MCF 10A (cell line): ENCODE measurements around the gene PRR15L. TPM values are rescaled to one million over a fixed set of nuclear protein-coding genes. Genes with fewer than 3 reads are reported as not detected.

ENCODE experiments used
- BruUV-seq: library from RNA; stranded (reverse); fragments of 400-500 nt; replicated peaks from 2 replicates; lab custom pipeline; 2021; lab: Mats Ljungman, UMichigan
- CTCF ChIA-PET: fragments of 300-600 bp; sonication (Branson Sonifier 250); formaldehyde crosslinking; extraction: SDS; loops from one replicate; lab custom pipeline; 2021; ENCODE audit warnings: antibody characterized with exemption, inconsistent platforms; lab: Yijun Ruan, JAX
- POLR2A ChIA-PET: fragments of 300-600, 350-650 bp; sonication (Branson Sonifier 250); formaldehyde crosslinking; extraction: SDS; loops from one replicate; lab custom pipeline; 2020; ENCODE audit warnings: antibody characterized with exemption, inconsistent platforms; lab: Yijun Ruan, JAX
- DNase-seq: peaks from one replicate; pipeline ENCODE4 v3.0.0-alpha.2; 2018; ENCODE audit not compliant: unreplicated experiment
- H3K27ac Mint-ChIP-seq: one replicate; pipeline ENCODE4 v1.8.0; 2022; ENCODE audit warnings: mild to moderate bottlenecking, low read depth, mixed read lengths; ENCODE audit not compliant: unreplicated experiment
- H3K27me3 Mint-ChIP-seq: one replicate; pipeline ENCODE4 v1.8.0; 2022; ENCODE audit warnings: mixed read lengths; ENCODE audit not compliant: insufficient read depth, unreplicated experiment
- H3K36me3 Mint-ChIP-seq: one replicate; pipeline ENCODE4 v1.8.0; 2022; ENCODE audit warnings: mild to moderate bottlenecking, moderate library complexity, mixed read lengths; ENCODE audit not compliant: insufficient read depth, unreplicated experiment
- H3K4me1 Mint-ChIP-seq: one replicate; pipeline ENCODE4 v1.8.0; 2022; ENCODE audit warnings: mixed read lengths; ENCODE audit not compliant: insufficient read depth, unreplicated experiment
- H3K4me3 Mint-ChIP-seq: one replicate; pipeline ENCODE4 v1.8.0; 2022; ENCODE audit warnings: mild to moderate bottlenecking, moderate library complexity, mixed read lengths; ENCODE audit not compliant: unreplicated experiment
- H3K9me3 Mint-ChIP-seq: one replicate; pipeline ENCODE4 v1.8.0; 2022; ENCODE audit warnings: mixed read lengths; ENCODE audit not compliant: unreplicated experiment
- CTCF ChIP-seq: fragments of 200-600 bp; IDR thresholded peaks from one replicate; pipeline ENCODE4 v1.8.0; 2022; ENCODE audit warnings: antibody characterized with exemption, mild to moderate bottlenecking; ENCODE audit not compliant: unreplicated experiment
- intact Hi-C: fragments of 100-400 bp; cut with micrococcal nuclease; formaldehyde crosslinking; loops from 2 replicates; pipeline ENCODE4 v1.14.1; 2022
- total RNA-seq: library from RNA; stranded (reverse); gene quantifications from 2 replicates; pipeline ENCODE4 v1.2.3, GENCODE V29; 2022

Gene PRR15L
- total RNA-seq, 1 experiment from 2014 or later: not detected

DNA sequence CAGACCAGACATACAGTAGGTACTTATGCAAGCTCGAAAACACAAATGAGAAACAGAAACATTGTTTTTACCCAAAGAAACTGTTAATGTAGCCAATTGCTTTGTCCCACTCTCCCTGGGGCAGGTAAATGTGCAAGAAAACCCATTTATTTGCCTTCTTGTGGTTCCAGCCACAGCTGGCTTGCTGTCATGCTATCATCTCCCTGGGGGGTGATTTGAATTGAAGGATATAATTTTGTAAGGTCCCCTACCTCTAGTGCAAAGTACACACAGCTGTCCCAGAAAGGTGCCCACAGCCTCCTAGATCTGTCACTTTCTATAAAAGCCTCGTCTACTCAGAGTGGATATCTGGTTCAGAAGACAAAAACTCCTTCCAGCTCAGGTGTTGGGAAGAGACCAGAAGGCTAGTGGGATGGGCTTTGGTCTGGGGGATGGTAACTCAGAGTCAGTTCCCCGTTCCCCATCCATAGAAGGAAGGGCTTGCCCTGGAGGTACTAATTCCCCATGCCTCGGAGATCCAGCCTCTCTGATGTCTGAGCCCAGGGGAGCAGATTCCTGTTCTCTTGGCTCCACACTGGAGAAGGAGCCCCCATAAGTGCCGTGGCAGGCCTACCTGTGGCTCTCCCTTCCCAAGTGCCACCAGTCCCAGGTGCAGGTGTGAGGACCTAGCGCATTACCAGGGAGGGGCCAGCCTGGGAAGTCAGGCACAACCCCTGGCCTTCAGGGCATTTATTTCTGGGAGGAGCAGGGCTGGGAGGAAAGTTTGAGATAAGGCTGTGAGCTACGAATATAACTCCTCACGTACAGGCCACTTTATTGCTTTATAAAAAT lies 2.4 kb upstream of the PRR15L start:
- TF ChIP-seq CTCF: no peak
- DNase-seq: no peak
- Mint-ChIP-seq H3K27ac (no peak overlapping the region), H3K4me1 (peaks cover 22% of the 10 kb centered on the region), H3K27me3 (no peaks in the 10 kb centered on the region), H3K4me3 (no peak overlapping the region), H3K9me3 (peaks cover 5% of the 10 kb centered on the region), H3K36me3 (no peaks in the 10 kb centered on the region)
- CTCF ChIA-PET: interaction anchor here (1.1 to 8.3 kb wide), 3 partner anchors 10 to 47 kb away, joined by 3 to 73 read pairs (median 7); partner anchors contain the start of gene CDK5RAP3
- BruUV-seq: no TSS peak
- intact Hi-C loops: no loop called here
- POLR2A ChIA-PET: interaction anchor here (0.9 to 3.9 kb wide), 3 partner anchors 11 to 64 kb away, joined by 3 to 17 read pairs (median 6); partner anchors contain the start of genes CDK5RAP3 and SP2

DNA sequence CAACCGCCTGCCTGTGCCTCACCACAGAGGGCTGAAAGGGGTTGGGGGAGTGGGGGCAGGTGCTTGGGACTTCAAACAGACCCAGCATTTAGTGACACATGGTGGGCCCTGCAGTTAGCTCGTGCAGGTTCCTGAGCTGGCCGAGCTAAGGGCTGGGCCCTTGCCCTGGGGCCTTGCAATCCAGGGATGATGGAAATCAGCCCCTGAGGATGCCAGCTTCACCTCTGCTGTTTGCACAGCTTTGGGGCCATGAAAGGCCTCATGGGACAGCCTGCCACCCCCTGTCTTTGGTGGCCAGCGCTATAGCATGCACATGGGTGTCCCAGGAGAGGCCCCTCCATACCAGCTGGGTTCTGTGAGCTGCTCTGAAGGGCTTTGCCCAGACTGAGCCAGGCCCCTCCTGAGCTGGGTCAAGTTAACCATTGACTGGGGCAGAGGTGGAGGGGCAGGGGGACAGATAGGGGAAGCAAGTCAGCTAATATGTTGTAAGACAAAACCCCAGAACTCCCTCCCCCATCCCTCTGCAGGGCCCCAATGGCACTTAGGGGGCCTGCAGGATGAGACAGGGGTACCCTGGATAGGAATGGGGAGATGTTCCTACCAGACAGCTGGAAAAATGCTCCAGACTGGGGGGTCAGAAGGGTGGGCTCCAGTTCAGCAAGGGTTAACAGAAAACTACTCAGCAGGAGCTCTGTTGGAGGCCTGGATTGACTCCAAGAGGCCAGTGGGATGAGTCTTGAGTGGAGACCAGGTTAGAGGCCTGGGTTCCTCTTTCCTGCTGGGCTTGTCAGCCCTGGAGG lies 692 bp downstream of the PRR15L start:
- POLR2A ChIA-PET: interaction anchor here (0.5 to 11.7 kb wide), 13 partner anchors 8 to 1255 kb away, joined by 3 to 256 read pairs (median 4); partner anchors contain the start of genes CDK5RAP3 and PNPO
- H3K4me1 Mint-ChIP-seq: peaks cover 30% of the 10 kb centered on the region
- no peaks in the 10 kb centered on the region for H3K27me3 Mint-ChIP-seq
- no TSS peak for BruUV-seq
- peak; percentile 35 for DNase-seq
- intact Hi-C loops: no loop called here
- no peak for TF ChIP-seq CTCF
- H3K36me3 Mint-ChIP-seq: peaks cover 13% of the 10 kb centered on the region
- H3K4me3 Mint-ChIP-seq: peak overlapping the region; percentile 47
- peaks cover 3% of the 10 kb centered on the region for H3K9me3 Mint-ChIP-seq
- CTCF ChIA-PET: interaction anchor here (0.6 to 15.6 kb wide), 6 partner anchors 8 to 115 kb away, joined by 3 to 336 read pairs (median 4); partner anchors contain the start of gene CDK5RAP3
- peak overlapping the region; percentile 57 for H3K27ac Mint-ChIP-seq

DNA sequence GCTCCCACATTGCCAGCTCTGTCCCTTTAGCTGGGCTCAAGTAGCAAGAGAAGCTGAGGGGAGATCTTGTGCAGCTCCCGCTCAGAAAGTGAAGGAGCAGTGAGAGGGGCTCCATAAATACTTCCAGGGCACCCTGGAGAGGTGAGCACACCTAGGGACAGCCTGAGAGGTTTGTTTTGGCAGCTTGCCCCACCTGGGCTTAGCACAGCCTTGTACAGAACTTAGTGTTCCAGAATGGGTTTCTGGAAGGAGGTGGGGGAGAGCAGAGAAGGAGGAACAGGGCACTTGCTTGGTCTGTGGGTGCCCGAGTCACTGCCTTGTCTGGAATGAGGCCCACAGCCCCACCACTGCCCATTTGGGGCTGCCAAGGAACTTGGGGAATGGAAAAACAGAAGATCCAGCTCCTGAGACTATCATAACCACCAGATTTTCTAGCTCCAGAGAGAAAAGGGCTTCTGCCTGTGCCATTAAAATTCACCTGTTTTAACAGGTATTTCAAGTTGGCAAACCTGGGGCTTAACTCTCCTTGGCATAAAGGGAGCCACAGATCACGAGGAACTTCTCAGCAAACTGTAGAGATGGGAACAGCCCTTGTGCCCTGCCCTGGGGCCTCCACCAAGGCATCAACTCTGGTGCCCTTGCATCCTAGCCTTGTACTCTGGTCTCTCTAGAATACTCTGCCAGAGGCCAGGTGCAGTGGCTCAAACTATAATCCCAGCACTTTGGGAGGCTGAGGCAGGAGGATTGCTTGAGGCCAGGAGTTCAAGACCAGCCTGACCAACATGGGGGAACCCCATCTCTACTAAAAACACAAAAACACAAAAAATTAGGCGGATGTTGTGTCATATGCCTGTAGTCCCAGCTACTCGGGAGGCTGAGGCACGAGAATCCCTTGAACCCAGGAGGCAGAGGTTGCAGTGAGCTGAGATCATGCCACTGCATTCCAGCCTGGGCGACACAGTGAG lies 1.9 kb downstream of the PRR15L start:
- intact Hi-C loops: no loop called here
- Mint-ChIP-seq H3K36me3 (peaks cover 13% of the 10 kb centered on the region), H3K27me3 (no peaks in the 10 kb centered on the region), H3K27ac (peak overlapping the region; percentile 57), H3K9me3 (no peaks in the 10 kb centered on the region), H3K4me1 (peaks cover 30% of the 10 kb centered on the region), H3K4me3 (peak overlapping the region; percentile 47)
- TF ChIP-seq CTCF: no peak
- BruUV-seq: no TSS peak
- CTCF ChIA-PET: interaction anchor here (0.5 to 15.6 kb wide), 7 partner anchors 7 to 1205 kb away, joined by 3 to 336 read pairs (median 4); partner anchors contain the start of gene CDK5RAP3
- POLR2A ChIA-PET: interaction anchor here (0.8 to 11.7 kb wide), 11 partner anchors 6 to 124 kb away, joined by 3 to 256 read pairs (median 9); partner anchors contain the start of genes CDK5RAP3, LRRC46, MRPL10 and PNPO
- DNase-seq: peak; percentile 88
